HG02943 (cell line): ENCODE results near the gene EIF2A.

ENCODE experiments used
- ATAC-seq: cut with Tn5 transposase; IDR thresholded peaks from one replicate; pipeline ENCODE4 v1.9.1; 2021; ENCODE audit warnings: mild to moderate bottlenecking, low read depth, moderate library complexity; ENCODE audit not compliant: unreplicated experiment

Gene EIF2A

GRCh38 chr3:150543128-150543527, 3.5 kb upstream of the EIF2A start:
- no peak for ATAC-seq

GRCh38 chr3:150543531-150543930, 3.1 kb upstream of the EIF2A start:
- ATAC-seq, result no peak

- no peak for ATAC-seq
Observed at GRCh38 chr3:150544041-150544440, 2.5 kb upstream of the EIF2A start.

GRCh38 chr3:150544726-150545125, 1.9 kb upstream of the EIF2A start:
- ATAC-seq, result no peak

- no peak for ATAC-seq
Observed at GRCh38 chr3:150545419-150546225, 965 bp upstream of the EIF2A start.

- ATAC-seq, result no peak
Observed at GRCh38 chr3:150547045-150547741, 606 bp downstream of the EIF2A start.

- no peak for ATAC-seq
Observed at GRCh38 chr3:150555859-150556436, 9.4 kb downstream of the EIF2A start.

- ATAC-seq, result no peak
Observed at GRCh38 chr3:150556792-150557191, 10.2 kb downstream of the EIF2A start.

GRCh38 chr3:150557725-150558124, 11.1 kb downstream of the EIF2A start:
- no peak for ATAC-seq

- no peak for ATAC-seq
Observed at GRCh38 chr3:150564243-150564642, 17.7 kb downstream of the EIF2A start.

- ATAC-seq, result no peak
Observed at GRCh38 chr3:150567328-150567727, 20.7 kb downstream of the EIF2A start.

GRCh38 chr3:150577855-150578254, 31.3 kb downstream of the EIF2A start:
- ATAC-seq, result no peak

GRCh38 chr3:150581174-150581573, 34.6 kb downstream of the EIF2A start:
- ATAC-seq, result no peak

GRCh38 chr3:150582620-150583019, 36.0 kb downstream of the EIF2A start:
- ATAC-seq, result peak; percentile 75

- ATAC-seq, result peak; percentile 49
Observed at GRCh38 chr3:150583028-150583427, 36.4 kb downstream of the EIF2A start.

GRCh38 chr3:150588027-150588830, 41.6 kb downstream of the EIF2A start:
- no peak for ATAC-seq

GRCh38 chr3:150589759-150590158, 43.2 kb downstream of the EIF2A start:
- no peak for ATAC-seq

- ATAC-seq, result no peak
Observed at GRCh38 chr3:150594150-150594549, 47.6 kb downstream of the EIF2A start.

GRCh38 chr3:150597646-150598045, 51.1 kb downstream of the EIF2A start:
- ATAC-seq, result no peak

- ATAC-seq, result no peak
Observed at GRCh38 chr3:150599611-150600297, 53.2 kb downstream of the EIF2A start.
